Measurements from ENCODE around the gene UVRAG.

UVRAG gene

GRCh38 chr11:75826461-75827230 lies 11.6 kb downstream of the UVRAG start:
- H3K9ac ChIP-seq: no peak overlapping the region
- peaks cover 28% of the 10 kb centered on the region; the same call in 1 of the 2 replicates for H3K79me2 ChIP-seq (ENCODE audit: insufficient read depth, low read depth)
- TF ChIP-seq, protein P1, sequence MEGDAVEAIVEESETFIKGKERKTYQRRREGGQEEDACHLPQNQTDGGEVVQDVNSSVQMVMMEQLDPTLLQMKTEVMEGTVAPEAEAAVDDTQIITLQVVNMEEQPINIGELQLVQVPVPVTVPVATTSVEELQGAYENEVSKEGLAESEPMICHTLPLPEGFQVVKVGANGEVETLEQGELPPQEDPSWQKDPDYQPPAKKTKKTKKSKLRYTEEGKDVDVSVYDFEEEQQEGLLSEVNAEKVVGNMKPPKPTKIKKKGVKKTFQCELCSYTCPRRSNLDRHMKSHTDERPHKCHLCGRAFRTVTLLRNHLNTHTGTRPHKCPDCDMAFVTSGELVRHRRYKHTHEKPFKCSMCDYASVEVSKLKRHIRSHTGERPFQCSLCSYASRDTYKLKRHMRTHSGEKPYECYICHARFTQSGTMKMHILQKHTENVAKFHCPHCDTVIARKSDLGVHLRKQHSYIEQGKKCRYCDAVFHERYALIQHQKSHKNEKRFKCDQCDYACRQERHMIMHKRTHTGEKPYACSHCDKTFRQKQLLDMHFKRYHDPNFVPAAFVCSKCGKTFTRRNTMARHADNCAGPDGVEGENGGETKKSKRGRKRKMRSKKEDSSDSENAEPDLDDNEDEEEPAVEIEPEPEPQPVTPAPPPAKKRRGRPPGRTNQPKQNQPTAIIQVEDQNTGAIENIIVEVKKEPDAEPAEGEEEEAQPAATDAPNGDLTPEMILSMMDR (conservative IDR thresholded peaks at IDR 0.05; ENCODE audit: low read depth, low read length): no peak
- no peaks in the 10 kb centered on the region for H3K27me3 ChIP-seq (ENCODE audit: insufficient read depth, low read depth)
- H3K4me3 ChIP-seq (IDR thresholded peaks at IDR 0.05; ENCODE audit: insufficient read depth, low read depth, low read length): no peak overlapping the region
- H4K20me1 ChIP-seq (ENCODE audit: insufficient read depth): 0 out of 2 replicates have a peak, but pooled peaks cover 4% of the 10 kb centered on the region
- H3K36me3 ChIP-seq (ENCODE audit: insufficient read depth): no peaks in the 10 kb centered on the region
- no peak overlapping the region for H3K4me2 ChIP-seq
- no peak overlapping the region for H3K27ac ChIP-seq
- H3K4me1 ChIP-seq (ENCODE audit: low read depth, poor library complexity, severe bottlenecking): peaks cover 49% of the 10 kb centered on the region
- no peak overlapping the region for H2AFZ ChIP-seq (ENCODE audit: low read depth)

- Histone ChIP-seq H2AFZ (ENCODE audit: low read depth) (no peak overlapping the region), H3K4me1 (ENCODE audit: low read depth, poor library complexity, severe bottlenecking) (peaks cover 43% of the 10 kb centered on the region), H3K4me2 (no peak overlapping the region), H3K79me2 (ENCODE audit: insufficient read depth, low read depth) (peaks cover 37% of the 10 kb centered on the region), H4K20me1 (ENCODE audit: insufficient read depth) (0 out of 2 replicates have a peak, but pooled peaks cover 4% of the 10 kb centered on the region), H3K36me3 (ENCODE audit: insufficient read depth) (no peaks in the 10 kb centered on the region), H3K9ac (no peak overlapping the region), H3K27ac (no peak overlapping the region), H3K4me3 (IDR thresholded peaks at IDR 0.05; ENCODE audit: insufficient read depth, low read depth, low read length) (no peak overlapping the region), H3K27me3 (ENCODE audit: insufficient read depth, low read depth) (no peaks in the 10 kb centered on the region)
- TF ChIP-seq, protein P1 (conservative IDR thresholded peaks at IDR 0.05; ENCODE audit: low read depth, low read length): no peak
These were observed 12.6 kb downstream of the UVRAG start for GRCh38 chr11:75827562-75827961.

GRCh38 chr11:75831915-75832502 lies 17.0 kb downstream of the UVRAG start:
- no peaks in the 10 kb centered on the region for H3K36me3 ChIP-seq (ENCODE audit: insufficient read depth)
- no peak overlapping the region for H3K27ac ChIP-seq
- H3K79me2 ChIP-seq (ENCODE audit: insufficient read depth, low read depth): peaks cover 16% of the 10 kb centered on the region
- H3K4me1 ChIP-seq (ENCODE audit: low read depth, poor library complexity, severe bottlenecking): peaks cover 2% of the 10 kb centered on the region
- no peak overlapping the region for H2AFZ ChIP-seq (ENCODE audit: low read depth)
- H4K20me1 ChIP-seq (ENCODE audit: insufficient read depth): no peaks in the 10 kb centered on the region
- no peak overlapping the region for H3K4me2 ChIP-seq
- no peak overlapping the region for H3K4me3 ChIP-seq (IDR thresholded peaks at IDR 0.05; ENCODE audit: insufficient read depth, low read depth, low read length)
- no peaks in the 10 kb centered on the region for H3K27me3 ChIP-seq (ENCODE audit: insufficient read depth, low read depth)
- no peak overlapping the region for H3K9ac ChIP-seq
- TF ChIP-seq, protein P1 (conservative IDR thresholded peaks at IDR 0.05; ENCODE audit: low read depth, low read length): no peak

GRCh38 chr11:75834728-75835127 lies 19.7 kb downstream of the UVRAG start:
- no peak overlapping the region for H3K27ac ChIP-seq
- H4K20me1 ChIP-seq (ENCODE audit: insufficient read depth): no peaks in the 10 kb centered on the region
- TF ChIP-seq, protein P1 (conservative IDR thresholded peaks at IDR 0.05; ENCODE audit: low read depth, low read length): no peak
- H3K79me2 ChIP-seq (ENCODE audit: insufficient read depth, low read depth): peaks cover 13% of the 10 kb centered on the region
- H3K4me3 ChIP-seq (IDR thresholded peaks at IDR 0.05; ENCODE audit: insufficient read depth, low read depth, low read length): no peak overlapping the region
- no peaks in the 10 kb centered on the region for H3K36me3 ChIP-seq (ENCODE audit: insufficient read depth)
- no peak overlapping the region for H3K4me2 ChIP-seq
- H3K9ac ChIP-seq: no peak overlapping the region
- H3K27me3 ChIP-seq (ENCODE audit: insufficient read depth, low read depth): no peaks in the 10 kb centered on the region
- H3K4me1 ChIP-seq (ENCODE audit: low read depth, poor library complexity, severe bottlenecking): no peaks in the 10 kb centered on the region
- H2AFZ ChIP-seq (ENCODE audit: low read depth): no peak overlapping the region
